Type B pancreatic cell (in vitro differentiated cells): ENCODE results near the gene WDSUB1. TPM values are rescaled to one million over a fixed set of nuclear protein-coding genes. Genes with fewer than 3 reads are reported as not detected.
A peak's percentile ranks its signal among the peaks of the same experiment; 100 is the strongest.

Source experiments
- DNase-seq: peaks from one replicate; pipeline ENCODE4 v3.0.0; 2021; ENCODE audit warnings: mixed read lengths; ENCODE audit not compliant: unreplicated experiment; ENCODE audit errors: extremely low spot score
- H3K27ac Mint-ChIP-seq: 2 replicates; pipeline ENCODE4 v1.8.0; 2021; ENCODE audit warnings: mild to moderate bottlenecking, mixed read lengths
- H3K27me3 Mint-ChIP-seq: 2 replicates; pipeline ENCODE4 v1.8.0; 2021; ENCODE audit warnings: mixed read lengths
- H3K36me3 Mint-ChIP-seq: 2 replicates; pipeline ENCODE4 v1.8.0; 2021; ENCODE audit warnings: mixed read lengths
- H3K4me1 Mint-ChIP-seq: one replicate; pipeline ENCODE4 v1.8.0; 2021; ENCODE audit warnings: mixed read lengths; ENCODE audit not compliant: unreplicated experiment
- H3K4me3 Mint-ChIP-seq: 2 replicates; pipeline ENCODE4 v1.8.0; 2021; ENCODE audit warnings: mild to moderate bottlenecking, mixed read lengths
- H3K9me3 Mint-ChIP-seq: 2 replicates; pipeline ENCODE4 v1.8.0; 2021; ENCODE audit warnings: mixed read lengths
- total RNA-seq: library from RNA; stranded (reverse); gene quantifications from 2 replicates; pipeline ENCODE4 v1.2.1, GENCODE V29; 2021; ENCODE audit warnings: low replicate concordance
- TF ChIP-seq, protein P1 (sequence below): fragments of 200-600 bp; sonication (generic); conservative IDR thresholded peaks from 2 replicates; pipeline ENCODE4 v1.5.0; 2021; ENCODE audit warnings: antibody characterized with exemption, mild to moderate bottlenecking

The WDSUB1 gene
- total RNA-seq, 1 donor from 2014 or later: 9.5 TPM

DNA sequence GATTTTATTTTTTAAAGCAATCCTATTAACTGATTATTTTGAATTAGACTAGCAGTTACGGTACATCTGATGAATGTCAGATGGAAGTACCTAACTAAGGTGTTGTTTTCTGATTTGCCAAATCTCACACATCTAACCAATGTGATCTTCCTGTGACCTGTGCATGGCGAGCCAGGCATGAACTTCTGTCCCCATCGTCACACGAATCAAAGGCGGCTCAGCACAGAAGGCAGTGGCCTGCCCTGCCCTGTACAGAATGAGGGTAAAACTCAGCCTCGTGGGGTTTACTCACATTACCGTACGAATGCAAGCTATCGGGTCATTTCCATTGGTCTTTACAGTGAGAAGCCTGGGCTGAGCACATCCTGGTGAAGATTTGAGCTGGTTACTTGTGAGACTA is 87.3 kb downstream of the WDSUB1 start:
- peaks cover 40% of the 10 kb centered on the region for H3K36me3 Mint-ChIP-seq
- no peaks in the 10 kb centered on the region for H3K27me3 Mint-ChIP-seq
- H3K4me3 Mint-ChIP-seq: no peak overlapping the region
- no peak overlapping the region for H3K27ac Mint-ChIP-seq
- no peak for DNase-seq
- TF ChIP-seq, protein P1, sequence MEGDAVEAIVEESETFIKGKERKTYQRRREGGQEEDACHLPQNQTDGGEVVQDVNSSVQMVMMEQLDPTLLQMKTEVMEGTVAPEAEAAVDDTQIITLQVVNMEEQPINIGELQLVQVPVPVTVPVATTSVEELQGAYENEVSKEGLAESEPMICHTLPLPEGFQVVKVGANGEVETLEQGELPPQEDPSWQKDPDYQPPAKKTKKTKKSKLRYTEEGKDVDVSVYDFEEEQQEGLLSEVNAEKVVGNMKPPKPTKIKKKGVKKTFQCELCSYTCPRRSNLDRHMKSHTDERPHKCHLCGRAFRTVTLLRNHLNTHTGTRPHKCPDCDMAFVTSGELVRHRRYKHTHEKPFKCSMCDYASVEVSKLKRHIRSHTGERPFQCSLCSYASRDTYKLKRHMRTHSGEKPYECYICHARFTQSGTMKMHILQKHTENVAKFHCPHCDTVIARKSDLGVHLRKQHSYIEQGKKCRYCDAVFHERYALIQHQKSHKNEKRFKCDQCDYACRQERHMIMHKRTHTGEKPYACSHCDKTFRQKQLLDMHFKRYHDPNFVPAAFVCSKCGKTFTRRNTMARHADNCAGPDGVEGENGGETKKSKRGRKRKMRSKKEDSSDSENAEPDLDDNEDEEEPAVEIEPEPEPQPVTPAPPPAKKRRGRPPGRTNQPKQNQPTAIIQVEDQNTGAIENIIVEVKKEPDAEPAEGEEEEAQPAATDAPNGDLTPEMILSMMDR: no peak
- no peaks in the 10 kb centered on the region for H3K9me3 Mint-ChIP-seq
- peaks cover 20% of the 10 kb centered on the region for H3K4me1 Mint-ChIP-seq

- H3K27ac Mint-ChIP-seq: peak overlapping the region; percentile 65
- H3K36me3 Mint-ChIP-seq: peaks cover 42% of the 10 kb centered on the region
- DNase-seq: no peak
- no peak overlapping the region for H3K4me3 Mint-ChIP-seq
- H3K4me1 Mint-ChIP-seq: peaks cover 19% of the 10 kb centered on the region
- TF ChIP-seq, protein P1: no peak
- no peaks in the 10 kb centered on the region for H3K27me3 Mint-ChIP-seq
- H3K9me3 Mint-ChIP-seq: no peaks in the 10 kb centered on the region
Measured at GRCh38 chr2:159196393-159196925, 90.0 kb downstream of the WDSUB1 start.

DNA sequence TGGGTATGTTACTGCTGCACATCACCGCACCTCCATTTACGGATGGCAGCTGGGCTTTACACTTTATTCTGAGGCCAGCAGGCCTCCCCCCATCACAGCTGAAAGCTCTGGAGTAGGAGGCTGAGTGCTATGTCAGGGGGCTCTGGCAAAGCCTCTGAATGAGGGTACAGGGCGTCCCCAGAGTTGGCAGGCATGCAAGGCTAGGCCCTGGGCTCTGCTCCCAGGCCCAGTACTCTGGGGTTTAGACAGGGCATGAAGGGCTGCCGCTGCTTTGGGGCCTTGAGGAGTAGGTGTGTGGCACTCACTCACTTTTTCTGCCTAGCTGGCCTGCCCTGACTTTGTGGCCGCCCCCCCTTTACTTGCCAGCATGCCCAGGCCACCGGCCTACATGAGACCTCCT is 90.8 kb downstream of the WDSUB1 start:
- H3K4me3 Mint-ChIP-seq: no peak overlapping the region
- TF ChIP-seq, protein P1: no peak
- DNase-seq: no peak
- peaks cover 38% of the 10 kb centered on the region for H3K36me3 Mint-ChIP-seq
- H3K9me3 Mint-ChIP-seq: no peaks in the 10 kb centered on the region
- H3K27ac Mint-ChIP-seq: peak overlapping the region; percentile 65
- peaks cover 11% of the 10 kb centered on the region for H3K4me1 Mint-ChIP-seq
- H3K27me3 Mint-ChIP-seq: no peaks in the 10 kb centered on the region

DNA sequence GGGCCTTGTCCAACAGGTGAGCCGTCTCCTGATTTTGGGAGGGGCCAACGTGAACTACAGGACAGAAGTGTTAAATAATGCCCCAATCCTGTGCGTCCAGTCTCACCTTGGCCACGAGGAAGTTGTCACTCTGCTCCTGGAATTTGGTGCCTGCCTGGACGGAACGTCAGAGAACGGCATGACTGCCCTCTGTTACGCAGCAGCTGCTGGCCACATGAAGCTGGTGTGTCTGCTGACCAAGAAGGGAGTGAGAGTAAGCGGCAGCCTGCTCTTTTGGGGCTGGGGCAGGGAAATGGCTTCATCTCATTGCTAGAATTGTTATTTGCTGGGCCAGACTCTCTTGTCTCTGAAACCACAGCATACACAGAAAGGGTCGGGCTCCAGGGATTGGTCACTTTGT is 92.3 kb downstream of the WDSUB1 start:
- TF ChIP-seq, protein P1: no peak

DNA sequence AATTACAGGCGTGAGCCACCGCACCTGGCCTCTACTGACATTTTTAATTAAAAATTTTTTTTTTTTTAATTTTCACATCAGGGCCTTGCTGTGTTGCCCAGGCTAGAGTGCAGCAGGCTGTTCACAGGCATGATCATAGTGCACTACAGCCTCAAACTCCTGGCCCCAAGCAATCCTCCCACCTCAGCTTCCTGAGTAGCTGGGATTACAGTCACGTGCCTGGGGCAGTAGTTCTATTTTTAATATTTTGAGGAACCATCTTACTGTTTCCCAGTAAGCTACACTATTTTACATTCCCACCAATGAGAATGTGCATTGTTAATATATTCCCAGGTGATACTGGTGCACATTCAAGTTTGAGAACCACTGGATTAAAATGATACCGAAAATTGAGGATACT is 92.7 kb downstream of the WDSUB1 start:
- Mint-ChIP-seq H3K4me1 (peaks cover 6% of the 10 kb centered on the region), H3K9me3 (no peaks in the 10 kb centered on the region), H3K27ac (no peak overlapping the region), H3K4me3 (no peak overlapping the region), H3K36me3 (peaks cover 30% of the 10 kb centered on the region), H3K27me3 (no peaks in the 10 kb centered on the region)
- TF ChIP-seq, protein P1: no peak
- DNase-seq: no peak

More for the DNA sequence above, 92.3 kb downstream of the WDSUB1 start:
- Mint-ChIP-seq H3K27me3 (no peaks in the 10 kb centered on the region), H3K9me3 (no peaks in the 10 kb centered on the region), H3K4me1 (peaks cover 7% of the 10 kb centered on the region), H3K4me3 (no peak overlapping the region), H3K27ac (peak overlapping the region; percentile 70), H3K36me3 (peaks cover 33% of the 10 kb centered on the region)
- no peak for DNase-seq
